HG02852 (cell line): ENCODE measurements around the gene PITPNM1.

ENCODE experiments used
- ATAC-seq: cut with Tn5 transposase; IDR thresholded peaks from one replicate; pipeline ENCODE4 v1.9.1; 2021; ENCODE audit warnings: mild to moderate bottlenecking, moderate library complexity; ENCODE audit not compliant: unreplicated experiment

Gene PITPNM1

DNA sequence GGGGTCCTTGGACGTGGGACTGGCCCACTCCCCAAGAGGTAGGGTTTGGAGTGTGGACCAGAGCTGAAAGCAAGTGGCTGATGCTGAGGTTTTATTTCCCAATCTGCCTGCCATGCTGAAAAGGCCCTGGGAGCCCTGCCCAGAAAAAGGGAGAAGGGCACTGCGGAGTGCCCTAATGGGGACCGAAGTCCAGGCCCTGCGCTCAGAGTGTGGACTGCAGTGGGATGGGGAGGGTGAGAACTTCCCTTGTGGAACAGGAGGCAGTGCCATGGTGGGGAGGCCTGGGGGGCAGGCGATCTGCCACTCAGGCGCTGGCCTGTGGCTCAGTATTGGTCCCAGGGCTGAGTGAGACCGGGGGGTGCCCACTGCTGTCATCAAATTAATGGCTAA, 56.9 kb downstream of the PITPNM1 start:
- ATAC-seq: no peak

DNA sequence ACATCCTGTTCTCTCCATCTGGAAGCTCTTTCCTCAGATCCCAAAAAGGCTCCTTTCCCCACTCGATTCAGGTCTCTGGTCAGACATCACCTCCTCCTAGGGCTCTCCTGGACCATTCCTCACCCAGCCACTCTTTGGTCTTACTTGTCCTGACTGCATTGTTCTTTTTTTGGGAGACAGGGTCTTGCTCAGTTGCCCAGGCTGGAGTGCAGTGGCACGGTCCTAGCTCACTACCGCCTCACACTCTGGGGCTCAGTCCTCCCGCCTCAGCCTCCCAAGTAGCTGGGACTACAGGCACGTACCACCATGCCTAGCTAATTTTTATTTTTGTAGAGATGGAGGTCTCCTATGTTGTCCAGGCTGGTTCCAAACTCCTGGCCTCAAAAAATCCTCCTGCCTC, 59.6 kb downstream of the PITPNM1 start:
- ATAC-seq: no peak

DNA sequence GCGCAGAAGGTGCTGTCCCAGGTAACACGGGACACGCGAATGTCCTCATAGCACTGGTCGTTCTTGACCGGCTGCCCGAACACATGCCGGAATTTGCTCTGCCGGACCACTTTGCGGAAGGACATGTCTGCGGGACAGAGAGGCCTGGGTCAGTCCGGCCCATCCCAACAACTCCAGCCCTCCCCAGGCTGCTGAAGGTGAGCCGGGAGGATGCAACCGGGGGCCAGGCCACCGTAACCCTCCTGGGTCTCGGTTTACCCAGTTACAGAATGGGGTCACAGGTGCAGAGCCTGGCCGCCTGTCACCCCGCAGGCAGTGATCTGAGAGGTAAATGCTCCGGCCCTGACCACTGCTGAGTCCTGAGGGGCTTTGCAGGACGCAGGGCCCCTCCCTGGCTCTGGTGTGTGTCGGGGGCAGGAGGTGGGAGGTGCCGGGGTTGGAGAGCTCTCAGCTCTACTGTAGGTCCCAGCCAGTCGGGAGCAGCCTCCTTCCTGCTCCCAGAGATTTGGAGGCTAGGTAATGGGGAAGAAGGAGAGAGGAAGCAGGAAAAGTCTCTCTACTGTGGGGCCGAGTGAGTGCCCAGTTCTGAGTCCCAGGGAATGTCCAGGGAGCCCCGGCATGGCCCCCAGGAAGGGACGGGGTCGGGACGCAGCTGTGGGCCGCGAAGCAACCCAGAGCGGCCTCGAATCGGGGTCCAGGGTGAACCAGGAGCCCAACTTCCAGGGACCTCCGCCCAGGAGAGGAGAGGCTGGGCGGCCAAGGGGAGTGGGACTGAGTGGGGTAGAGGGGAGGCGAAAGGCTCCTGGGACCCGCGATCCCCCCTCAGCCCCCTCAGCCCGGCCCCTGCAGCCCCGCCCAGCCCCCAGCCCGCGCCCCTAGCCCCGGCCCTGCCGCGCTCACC, 62.4 kb downstream of the PITPNM1 start:
- no peak for ATAC-seq
